Fibroblast of skin of right biceps (primary cell): Measurements from ENCODE around the gene LRIT2.

Experiments used
- DNase-seq: peaks from one replicate; pipeline ENCODE4 v3.0.0-alpha.2; 2013

Gene LRIT2, protein sequence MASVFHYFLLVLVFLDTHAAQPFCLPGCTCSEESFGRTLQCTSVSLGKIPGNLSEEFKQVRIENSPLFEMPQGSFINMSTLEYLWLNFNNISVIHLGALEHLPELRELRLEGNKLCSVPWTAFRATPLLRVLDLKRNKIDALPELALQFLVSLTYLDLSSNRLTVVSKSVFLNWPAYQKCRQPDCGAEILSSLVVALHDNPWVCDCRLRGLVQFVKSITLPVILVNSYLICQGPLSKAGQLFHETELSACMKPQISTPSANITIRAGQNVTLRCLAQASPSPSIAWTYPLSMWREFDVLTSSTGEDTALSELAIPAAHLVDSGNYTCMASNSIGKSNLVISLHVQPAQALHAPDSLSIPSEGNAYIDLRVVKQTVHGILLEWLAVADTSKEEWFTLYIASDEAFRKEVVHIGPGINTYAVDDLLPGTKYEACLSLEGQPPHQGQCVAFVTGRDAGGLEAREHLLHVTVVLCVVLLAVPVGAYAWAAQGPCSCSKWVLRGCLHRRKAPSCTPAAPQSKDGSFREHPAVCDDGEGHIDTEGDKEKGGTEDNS

DNA sequence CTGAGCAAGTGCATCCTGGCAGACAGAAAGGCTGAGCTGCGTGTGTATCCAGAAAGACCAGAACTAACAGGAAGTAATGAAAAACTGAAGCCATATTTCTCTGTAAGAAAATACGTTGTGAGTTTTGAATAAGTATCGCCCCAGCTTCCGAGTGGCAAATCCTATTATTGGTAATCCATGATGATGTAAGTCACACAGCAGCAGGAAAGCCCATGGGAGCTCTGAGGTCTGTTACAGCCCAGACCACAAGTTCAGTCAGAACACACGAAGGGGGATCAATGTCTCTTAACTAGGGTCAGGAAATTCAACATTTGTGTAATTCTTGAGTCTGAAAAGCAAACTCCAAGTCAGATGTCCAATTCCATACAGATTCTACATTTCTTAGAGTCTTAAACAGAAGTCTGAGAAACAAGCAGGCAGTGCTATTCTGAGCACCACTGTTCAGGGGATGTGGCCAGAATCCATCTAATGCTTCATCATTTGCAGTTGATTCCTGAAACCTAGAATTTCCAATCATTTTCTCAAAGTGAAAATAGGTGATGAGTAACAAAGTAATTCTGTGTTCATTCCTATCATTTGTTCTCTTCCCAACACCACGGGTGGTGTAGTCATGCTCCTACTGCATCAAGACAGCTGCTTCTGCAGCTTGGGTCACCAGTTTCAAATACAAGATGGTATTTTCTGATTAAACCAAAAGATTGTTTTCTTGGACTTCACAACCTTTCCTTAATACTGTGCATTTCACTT, at the start of gene LRIT2:
TSS of gene LRIT2 (minus strand) at position 118 of the 747 bp plus-strand sequence. CDS start at position 94, 24 bp downstream.
- no peak for DNase-seq

DNA sequence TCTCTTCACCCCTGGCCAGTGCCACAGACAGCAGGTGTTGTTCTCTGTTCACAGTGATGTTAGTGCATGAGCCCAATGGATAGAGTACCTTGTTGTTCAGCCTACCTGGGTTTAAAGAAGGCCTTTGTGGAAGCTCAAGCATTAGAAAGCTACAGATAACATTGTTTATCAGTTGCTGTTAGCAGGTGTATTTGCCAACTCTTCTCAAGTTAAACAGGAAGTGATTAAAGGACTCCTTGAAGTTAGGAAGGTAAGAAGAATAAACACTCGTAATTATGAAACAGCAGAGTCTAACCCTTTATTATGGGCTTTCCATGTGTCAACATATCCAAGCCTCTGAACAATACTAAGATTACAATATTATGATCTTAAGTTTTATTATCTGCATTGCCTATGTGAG, 45.4 kb upstream of the LRIT2 start:
- DNase-seq: no peak

DNA sequence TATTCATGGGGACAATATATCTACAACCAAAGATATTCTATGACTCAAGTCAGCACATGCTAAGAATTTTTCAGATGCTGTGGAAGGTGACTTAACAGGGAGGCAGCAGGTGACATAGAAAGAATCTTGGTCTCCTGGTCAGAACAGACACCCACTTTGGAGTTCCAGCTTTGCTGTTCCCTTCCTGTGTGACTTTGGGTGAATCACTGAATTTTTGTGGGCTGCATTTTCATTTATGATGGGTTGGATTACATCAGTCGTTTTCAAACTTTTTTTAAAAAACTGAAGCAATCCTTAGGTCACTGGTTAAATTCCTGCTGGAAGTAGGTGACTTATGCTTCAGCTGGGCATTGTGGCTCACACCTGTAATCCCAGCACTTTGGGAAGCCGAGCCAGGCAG, 44.4 kb upstream of the LRIT2 start:
- peak; percentile 83 for DNase-seq

DNA sequence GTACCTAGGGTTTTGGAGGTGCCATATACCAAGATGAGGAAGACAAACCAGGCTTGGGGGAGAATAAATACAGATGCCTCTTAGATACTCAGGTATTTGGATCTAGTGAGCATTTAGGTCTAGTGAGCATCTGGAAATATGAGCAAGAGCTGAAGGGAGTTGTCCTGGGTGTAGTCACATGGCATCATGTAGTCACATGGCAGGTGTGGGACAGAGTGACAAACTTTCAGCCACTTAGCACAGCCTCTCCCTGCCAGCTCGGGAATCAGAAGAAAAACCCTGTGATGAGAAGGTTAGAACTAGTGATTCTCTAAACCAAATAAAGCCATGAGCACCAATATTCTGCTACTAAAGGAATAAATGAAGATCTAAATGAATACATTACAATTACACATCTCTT, 43.8 kb upstream of the LRIT2 start:
- DNase-seq: no peak

DNA sequence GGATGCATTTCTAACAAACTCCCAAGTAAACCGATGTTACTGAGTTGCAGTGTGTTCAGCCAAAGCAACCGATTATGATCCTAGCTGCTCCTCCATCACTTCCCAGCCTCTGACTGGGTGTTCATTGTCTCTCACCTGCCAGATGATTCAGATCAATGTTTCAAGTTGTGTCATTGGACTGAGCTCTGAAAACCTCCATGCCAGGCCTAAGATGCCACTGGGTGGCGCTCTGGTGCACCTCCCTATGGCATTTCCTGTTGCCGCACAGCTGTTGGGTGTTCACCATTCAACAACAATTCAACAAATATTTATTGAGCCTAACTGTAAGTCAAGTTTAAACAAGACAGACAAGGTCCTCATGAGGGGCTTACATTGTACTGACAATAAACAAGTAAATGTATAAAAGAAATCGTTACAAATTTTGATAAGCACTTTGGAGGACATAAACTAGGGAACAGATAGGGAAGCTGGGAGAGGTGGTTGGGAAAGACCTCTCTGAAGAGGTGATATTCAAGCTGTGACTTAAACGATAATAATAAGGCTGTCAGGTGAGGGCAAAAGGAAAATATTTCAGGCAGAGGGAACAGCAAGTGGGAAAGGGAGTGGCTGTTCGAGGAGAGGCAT, 42.3 kb upstream of the LRIT2 start:
- peak; percentile 45 for DNase-seq

DNA sequence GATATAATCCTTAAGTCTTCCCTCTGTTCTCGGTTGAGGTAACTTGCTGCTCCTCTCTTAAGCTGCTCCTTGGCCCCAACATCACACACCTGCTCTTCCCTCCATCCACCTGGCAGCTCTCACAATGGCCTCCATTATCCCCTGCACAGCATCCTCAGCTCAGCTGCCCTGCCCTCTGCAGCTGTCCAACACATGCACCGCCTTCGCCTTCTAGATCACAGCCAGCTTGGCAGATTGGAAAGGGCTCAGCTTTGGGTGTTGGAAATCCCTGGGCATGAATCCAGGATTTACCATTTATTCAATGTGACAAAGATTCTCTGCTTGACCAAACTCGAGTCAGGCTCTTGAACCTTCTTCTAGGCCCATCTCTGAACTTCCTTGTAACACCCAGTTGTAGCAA, 40.1 kb upstream of the LRIT2 start:
- no peak for DNase-seq

DNA sequence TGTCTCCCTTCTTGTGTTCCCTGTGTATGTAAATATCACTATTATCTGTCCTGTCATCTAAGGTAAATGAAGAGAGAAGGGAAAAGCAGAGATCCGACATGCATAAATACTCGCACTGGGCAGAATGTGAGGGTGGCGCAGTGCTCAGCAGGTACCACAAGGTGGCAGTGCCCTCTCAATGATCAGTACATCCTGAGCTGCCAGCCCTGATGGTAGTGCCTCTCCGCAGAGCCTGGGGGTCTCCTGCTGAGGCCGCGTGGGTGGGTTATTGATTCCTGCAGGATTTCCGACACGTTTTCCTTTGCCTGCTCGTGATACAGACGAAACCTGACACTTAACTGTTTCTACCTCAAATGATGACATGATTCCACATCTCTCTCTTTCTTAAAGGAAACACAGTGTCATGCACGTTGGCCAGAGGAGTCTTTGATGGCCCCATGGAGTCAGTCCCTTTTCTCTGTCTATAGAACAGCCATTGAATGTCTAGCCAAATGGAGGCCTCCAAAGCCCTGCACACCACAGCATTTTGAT, 39.3 kb upstream of the LRIT2 start:
- peak; percentile 43 for DNase-seq

DNA sequence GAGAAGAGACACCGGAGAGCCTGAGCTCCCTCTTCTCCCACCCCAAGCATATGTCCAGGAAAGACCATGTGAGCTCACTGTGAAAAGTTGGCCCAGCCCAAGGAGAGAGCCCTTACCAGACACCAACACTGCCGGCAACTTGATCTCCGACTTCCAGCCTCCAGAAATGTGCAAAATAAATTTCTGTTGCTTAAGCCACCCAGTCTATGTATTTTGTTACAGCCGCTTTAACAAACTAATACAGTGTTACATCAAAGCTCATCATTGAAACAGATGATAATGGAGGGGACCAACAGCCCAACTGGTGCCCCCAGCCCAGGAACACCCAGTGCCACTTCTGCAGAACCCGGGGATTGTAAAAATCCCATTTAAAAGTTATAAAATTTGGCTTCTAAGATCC, 38.4 kb upstream of the LRIT2 start:
- DNase-seq: no peak

DNA sequence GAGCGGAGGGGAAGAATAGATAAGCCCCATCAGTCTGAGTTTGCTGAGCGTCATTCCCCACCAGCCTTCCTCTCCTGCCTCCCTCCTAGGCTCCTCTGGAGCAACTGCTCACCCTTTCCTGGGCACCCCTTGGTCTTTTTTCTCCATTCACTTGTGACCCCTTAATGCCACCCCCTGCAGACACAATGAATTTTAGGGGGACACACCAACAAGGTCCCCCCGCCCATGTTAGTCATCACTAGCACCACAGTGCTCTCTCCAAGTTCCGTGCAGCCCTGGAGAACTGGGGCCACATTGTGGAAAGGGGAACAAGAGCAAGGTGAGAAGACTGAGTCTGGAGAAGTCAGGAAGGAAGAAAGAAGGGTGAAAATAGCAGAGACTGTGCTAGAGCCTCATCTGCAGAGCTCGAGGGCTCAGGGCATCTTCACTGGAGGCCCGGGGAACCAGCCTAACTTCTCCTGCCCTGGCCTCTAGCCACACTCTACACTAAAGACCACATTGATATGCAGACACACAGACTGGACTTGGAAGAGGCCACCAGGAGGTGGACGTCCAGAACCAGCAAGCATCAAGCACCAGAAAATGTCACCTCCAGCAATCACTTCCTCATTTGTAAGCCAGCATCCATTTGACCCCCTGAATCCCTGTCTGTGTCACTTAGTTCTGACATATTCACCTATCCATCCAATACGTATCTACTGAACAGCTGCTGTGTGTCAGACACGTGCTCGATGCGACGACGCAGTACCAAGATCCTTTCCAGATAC, 37.0 kb upstream of the LRIT2 start:
- no peak for DNase-seq

DNA sequence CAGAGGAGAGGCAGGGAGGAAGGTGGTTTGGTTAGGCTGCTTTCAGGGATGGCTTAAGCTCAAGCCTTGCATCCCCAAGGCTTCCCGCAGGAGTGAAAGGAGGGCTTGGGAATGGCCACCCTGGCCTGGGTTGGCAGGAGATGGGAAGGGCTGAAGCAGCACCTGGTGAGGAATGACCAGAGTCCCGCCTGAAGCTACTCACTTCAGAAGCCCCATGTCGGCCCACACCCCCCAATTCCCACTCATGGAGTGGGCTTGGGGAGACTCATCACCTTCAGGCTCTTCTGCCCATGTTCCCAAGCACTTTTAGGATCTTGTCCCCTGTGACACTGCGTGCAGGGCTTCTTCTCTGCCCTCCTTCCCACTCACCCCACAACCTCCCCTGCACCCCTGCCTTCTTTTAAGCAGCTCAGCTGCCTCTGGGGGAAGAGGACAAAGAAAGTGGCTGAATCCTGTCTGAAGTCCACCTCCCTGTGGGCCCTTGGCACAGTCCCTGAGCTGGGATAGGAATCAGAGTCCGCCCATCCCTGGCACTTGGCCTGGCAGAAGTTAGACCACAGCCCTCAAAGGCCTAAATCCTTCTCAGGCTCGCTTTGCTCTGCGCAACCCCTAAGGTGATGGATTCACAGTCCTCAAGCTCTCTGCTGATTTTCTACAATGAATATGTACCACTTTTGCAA, 36.0 kb upstream of the LRIT2 start:
- DNase-seq: no peak

DNA sequence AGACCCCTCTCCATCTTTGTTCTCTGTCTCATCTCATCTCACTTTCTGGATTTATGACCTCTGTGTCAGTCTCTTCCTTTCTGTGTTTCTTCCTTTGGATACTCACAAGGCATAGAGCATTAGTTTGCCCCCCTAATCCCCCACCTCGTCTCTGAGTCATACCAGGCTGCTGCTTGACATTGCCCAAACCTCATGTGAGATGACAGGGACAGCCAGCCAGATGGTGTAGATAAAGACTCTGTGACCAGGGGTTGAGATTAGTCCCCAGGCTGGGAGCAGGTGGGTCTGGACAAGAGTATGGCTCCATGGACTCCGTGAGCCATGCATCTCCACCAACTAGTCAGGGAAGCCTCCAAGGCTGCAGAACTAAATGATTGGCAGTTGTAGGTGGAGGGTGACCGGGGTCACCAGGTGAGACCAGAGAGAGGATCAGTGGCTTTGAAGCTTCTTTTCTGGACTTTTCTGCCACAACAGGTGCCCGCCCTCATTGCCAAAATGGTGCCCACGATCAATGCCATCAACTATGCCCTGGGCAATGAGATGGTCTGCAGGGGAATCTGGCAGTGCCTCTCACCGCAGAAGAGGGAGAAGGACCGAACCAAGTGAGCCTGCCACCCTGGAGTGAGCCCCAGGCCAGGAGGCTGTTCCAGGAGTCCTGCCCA, 32.8 kb upstream of the LRIT2 start:
- DNase-seq: no peak

DNA sequence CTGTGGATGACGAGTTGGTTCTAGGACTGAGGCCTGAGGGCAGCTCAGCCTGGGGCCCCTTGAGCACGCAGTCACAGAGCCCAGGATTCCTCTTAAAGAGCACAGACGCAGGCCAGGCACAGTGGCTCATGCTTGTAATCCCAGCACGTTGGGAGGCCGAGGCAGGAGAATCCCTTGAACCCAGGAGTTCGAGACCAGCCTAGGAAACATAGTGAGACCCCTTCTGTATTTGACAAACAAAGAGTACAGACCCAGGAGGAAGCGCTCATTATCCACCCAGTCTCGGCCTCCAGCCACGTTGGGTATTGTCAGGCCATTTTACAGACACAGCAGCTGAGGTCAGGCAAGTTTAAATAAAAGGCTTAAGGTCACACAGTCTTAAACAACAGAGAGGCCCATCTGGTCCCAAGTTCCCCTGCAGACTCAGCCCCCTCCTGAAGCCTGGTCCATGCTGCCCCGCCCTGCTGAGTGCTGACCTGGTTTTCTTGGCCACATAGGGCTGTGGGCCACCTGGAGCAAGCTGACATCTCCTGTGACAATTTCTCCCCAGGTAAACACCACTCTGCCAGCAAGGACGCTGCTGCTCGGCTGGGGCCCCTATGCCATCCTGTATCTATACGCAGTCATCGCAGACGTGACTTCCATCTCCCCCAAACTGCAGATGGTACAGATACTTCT, 32.1 kb upstream of the LRIT2 start:
- no peak for DNase-seq

DNA sequence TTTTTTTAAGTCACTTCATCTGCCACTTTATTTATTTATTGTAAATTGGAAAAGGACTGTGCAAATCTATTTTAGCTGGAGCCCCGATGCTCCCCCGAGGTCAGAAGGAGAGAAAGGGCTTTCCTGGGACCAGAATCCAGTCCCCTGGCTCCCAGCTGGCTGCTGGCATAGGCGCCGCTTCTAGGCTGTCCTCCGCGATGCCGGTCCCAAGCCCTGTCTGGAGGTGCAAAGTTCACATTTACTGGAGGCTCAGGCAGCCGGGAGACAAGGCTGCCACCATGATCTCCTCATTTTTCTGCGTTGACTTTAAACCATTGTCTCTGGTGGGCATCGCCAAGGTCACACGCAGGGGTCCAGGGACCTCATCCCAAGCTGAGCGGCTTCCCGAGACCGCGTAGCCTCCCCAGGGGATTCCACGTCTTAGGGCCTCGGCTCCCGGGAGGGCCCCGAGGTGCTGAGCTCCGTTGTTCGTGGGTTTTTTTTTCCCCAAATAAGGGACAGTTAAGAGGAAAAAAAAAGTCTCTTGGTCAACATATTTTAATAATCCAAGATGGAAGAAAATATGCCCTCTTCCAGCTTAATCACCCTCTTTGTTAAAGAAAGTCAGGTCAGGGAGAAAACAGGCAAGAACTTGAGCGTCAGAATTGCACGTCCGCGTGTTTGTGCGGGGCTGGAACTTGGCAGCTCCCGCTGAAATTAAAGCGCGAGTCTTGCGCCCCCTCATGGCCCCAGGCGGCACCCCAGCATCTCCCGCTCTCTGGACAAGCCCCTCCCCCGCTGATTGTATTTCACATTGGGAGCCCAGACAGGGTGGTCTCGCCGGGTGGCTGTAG, 31.4 kb upstream of the LRIT2 start:
- DNase-seq: peak; percentile 24

DNA sequence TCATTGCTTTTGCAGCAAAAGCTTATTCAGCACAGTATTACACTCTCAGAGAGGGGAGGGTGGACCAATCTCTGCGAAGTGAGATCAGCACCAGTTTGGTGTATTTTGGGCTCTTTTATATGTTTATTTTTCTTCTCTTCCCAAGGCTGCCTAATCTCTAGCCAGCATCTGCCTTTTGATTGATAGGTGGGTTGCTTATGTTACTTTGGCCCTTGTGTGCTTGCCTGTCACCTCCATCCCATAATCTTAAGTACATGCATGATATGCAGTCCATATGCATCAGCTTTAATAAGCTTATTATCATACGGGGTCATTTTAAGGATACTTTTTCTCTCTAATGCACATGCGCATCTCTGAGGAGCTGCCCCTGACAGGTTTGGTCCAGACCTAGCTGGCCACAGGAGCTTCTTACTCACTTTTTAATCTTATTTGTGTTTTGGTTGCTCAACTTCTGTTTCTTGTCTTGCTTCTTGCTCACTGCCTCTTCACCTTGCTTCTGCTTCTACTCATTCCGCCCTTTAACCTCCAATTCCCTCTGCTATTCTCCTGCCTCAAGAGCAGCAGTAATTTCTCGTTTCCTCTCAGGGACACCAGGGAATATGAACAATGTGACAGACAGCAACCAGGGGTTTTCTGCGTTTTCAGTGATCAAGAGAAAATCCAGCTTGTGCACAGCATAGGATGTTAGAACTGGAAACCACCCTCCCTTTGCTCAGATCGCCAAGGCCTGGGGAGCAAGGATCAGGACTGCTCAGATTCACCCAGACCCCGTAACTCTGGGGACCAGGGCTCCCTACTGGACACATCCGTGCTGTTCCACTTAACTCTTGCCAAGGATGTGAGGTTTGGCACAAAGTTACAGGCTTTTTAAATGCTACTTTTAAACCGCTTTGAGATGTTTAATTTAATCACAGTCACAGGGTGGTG, 29.5 kb upstream of the LRIT2 start:
- no peak for DNase-seq

DNA sequence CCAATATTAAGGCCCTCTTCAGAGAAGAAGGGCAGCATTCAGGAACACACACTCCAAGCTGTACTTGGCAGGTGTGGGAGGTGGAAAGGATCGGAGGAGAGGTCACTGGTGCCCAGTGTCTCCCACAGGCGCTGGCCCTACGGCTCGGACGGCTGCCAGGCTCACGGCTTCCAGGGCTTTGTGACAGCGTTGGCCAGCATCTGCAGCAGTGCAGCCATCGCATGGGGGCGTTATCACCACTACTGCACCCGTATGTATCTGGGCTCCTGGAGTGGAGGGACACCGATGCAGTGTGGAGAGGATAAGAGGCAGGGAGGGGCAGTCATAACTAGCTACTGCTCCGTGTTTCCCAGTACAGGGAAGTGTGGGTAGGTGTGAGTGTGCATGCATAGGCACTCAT, 23.4 kb upstream of the LRIT2 start:
- no peak for DNase-seq

DNA sequence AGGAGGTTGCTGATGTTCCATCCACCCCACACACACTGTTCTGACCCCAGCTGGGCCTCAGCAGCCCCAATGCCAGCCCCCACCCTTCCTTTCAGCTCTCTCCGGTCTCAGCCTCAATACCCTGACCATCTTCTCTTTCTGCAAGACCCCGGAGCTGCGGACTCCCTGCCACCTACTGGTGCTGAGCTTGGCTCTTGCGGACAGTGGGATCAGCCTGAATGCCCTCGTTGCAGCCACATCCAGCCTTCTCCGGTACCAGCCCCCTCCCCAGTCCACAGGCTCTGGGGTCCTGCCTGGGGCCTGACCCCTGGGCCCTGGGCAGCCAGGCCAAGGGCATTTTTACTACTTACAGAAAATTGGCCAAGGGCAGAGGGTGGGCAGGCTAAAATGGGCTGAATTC, 22.2 kb upstream of the LRIT2 start:
- no peak for DNase-seq

DNA sequence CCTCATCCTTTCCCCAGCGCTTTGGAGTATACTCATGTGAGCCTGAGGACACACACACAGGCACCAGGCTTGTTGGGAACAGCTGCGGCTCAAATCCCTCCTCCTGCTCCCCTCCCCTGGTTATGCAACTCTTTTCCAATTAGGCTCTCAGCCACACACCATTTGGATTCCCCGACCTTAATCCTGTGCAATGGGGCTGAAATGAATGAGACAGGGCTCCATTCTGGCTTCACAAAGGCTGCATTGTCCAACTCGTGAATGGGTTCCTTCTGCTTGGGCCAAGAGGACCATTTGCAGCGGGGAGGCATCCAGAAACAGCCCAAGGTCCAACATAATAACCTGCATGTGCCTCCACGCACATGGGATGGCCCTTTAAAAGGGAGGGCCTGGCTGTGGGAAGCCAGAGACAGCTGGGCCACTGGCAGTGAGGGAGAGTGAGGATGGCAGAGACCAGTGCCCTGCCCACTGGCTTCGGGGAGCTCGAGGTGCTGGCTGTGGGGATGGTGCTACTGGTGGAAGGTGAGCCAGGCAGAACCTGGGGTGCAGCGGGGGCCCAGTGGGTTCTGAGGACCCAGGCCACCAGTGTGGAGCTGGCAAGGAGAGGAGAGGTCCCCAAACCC, 19.4 kb upstream of the LRIT2 start, which contains the start of gene RGR:
TSS of gene RGR (plus strand) at position 403 of the 620 bp plus-strand sequence. CDS start at position 441, 38 bp downstream.
- no peak for DNase-seq

DNA sequence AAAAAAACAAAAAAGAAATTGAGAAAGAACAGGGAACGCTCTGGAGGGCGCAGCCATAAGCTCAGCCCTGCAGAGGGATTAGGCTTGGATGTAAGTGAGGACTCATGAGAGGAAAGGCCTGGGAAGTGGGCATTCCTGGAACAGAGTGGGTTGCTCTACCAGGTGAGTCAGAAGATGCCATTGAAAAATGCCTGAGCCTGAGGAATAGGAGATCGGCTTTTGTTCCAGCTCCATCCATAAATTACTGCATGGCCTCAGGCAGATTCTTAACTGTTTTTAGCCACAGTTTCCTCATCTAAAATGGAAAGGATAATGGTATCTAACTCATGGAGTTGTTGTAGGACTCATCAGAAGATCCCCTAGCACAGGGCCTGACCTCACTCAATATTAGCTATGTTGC, 18.4 kb upstream of the LRIT2 start:
- no peak for DNase-seq
